Measurements from ENCODE around the gene OGDH. TPM values are rescaled to one million over a fixed set of nuclear protein-coding genes. Genes with fewer than 3 reads are reported as not detected.

Gene OGDH
- total and polyA plus RNA-seq, 4 donors = 39.0 to 142 (median 59.9) TPM

DNA sequence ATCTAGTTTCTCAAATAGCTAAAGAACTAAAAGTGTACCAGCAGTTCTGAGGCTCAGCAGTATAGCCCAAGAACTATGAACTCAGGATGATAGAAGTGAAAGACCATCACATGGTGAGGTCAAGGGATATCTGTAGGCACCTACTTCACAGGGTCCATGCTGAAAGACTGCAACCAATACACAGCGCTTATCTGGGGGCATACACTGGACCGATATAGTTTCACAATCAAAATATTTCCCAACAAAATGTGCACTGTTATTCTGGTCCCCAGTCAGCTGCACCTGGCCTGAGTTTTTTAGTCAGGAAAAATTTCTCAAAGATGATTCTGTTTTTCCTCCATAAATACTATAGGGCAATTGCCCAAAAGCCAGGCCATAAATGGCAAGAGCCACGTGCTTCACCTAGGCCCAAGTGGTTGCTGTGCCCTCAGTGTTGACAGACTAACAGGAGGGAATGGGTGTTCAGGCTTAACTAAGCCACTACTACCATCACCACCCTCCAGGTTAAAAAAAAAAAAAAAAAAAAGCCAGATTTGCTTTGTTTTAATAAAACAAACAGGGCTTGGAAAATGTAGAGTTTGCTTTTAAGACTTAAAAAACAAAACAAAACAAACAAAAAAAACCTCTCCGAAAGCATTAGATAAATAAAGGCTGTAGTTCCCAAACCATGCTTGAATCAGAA, 58.5 kb downstream of the OGDH start:
- H3K4me1 ChIP-seq (ENCODE audit: control insufficient read depth in 5 of 5, insufficient read depth in 5 of 5, low read length in 5 of 5) = no peaks in the 10 kb centered on the region
- peaks cover 2 to 8% (median 4%) of the 10 kb centered on the region in 4 donors for H3K9me3 ChIP-seq (ENCODE audit: control insufficient read depth in 4 of 4, insufficient read depth in 3 of 4, low read length in 3 of 4)
- peaks cover 13 to 34% (median 21%) of the 10 kb centered on the region in 4 donors for H3K36me3 ChIP-seq (ENCODE audit: control insufficient read depth in 4 of 4, insufficient read depth in 4 of 4, low read length in 4 of 4)
- no peak for ATAC-seq (ENCODE audit: insufficient read depth, low FRiP score)
- DNase-seq = no peak
- no peak overlapping the region for H3K4me3 ChIP-seq
- no peaks in the 10 kb centered on the region for H3K27me3 ChIP-seq (ENCODE audit: control insufficient read depth in 3 of 3, insufficient read depth in 3 of 3, low read length in 2 of 3)
- no peak overlapping the region for H3K9ac ChIP-seq (ENCODE audit: insufficient read depth in 1 of 2, low read length in 2 of 2)
- no peak overlapping the region for H3K27ac ChIP-seq (ENCODE audit: low read depth in 1 of 2, low read length in 1 of 2)
- TF ChIP-seq, protein P1, sequence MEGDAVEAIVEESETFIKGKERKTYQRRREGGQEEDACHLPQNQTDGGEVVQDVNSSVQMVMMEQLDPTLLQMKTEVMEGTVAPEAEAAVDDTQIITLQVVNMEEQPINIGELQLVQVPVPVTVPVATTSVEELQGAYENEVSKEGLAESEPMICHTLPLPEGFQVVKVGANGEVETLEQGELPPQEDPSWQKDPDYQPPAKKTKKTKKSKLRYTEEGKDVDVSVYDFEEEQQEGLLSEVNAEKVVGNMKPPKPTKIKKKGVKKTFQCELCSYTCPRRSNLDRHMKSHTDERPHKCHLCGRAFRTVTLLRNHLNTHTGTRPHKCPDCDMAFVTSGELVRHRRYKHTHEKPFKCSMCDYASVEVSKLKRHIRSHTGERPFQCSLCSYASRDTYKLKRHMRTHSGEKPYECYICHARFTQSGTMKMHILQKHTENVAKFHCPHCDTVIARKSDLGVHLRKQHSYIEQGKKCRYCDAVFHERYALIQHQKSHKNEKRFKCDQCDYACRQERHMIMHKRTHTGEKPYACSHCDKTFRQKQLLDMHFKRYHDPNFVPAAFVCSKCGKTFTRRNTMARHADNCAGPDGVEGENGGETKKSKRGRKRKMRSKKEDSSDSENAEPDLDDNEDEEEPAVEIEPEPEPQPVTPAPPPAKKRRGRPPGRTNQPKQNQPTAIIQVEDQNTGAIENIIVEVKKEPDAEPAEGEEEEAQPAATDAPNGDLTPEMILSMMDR (IDR thresholded peaks at IDR 0.05; ENCODE audit: control extremely low read depth, extremely low read depth) = no peak
- WGBS, 2 donors = 64 to 78% methylated on average over 4 of the region's 4 CpGs

- Histone ChIP-seq H3K27ac (ENCODE audit: low read depth in 1 of 2, low read length in 1 of 2) (no peak overlapping the region), H3K4me3 (no peak overlapping the region), H3K9me3 (ENCODE audit: control insufficient read depth in 4 of 4, insufficient read depth in 3 of 4, low read length in 3 of 4) (peaks cover 1 to 4% (median 2%) of the 10 kb centered on the region in 4 donors), H3K27me3 (ENCODE audit: control insufficient read depth in 3 of 3, insufficient read depth in 3 of 3, low read length in 2 of 3) (no peaks in the 10 kb centered on the region), H3K4me1 (ENCODE audit: control insufficient read depth in 5 of 5, insufficient read depth in 5 of 5, low read length in 5 of 5) (no peaks in the 10 kb centered on the region), H3K9ac (ENCODE audit: insufficient read depth in 1 of 2, low read length in 2 of 2) (no peak overlapping the region), H3K36me3 (ENCODE audit: control insufficient read depth in 4 of 4, insufficient read depth in 4 of 4, low read length in 4 of 4) (peaks cover 15 to 34% (median 19%) of the 10 kb centered on the region in 4 donors)
- 84 to 87% methylated on average over 9 of the region's 9 CpGs for WGBS, 2 donors
- TF ChIP-seq, protein P1 (IDR thresholded peaks at IDR 0.05; ENCODE audit: control extremely low read depth, extremely low read depth) = no peak
- DNase-seq (peak in 1 of 3 donors; percentile 4), ATAC-seq (ENCODE audit: insufficient read depth, low FRiP score) (no peak)
Observed at GRCh38 chr7:44665531-44666213, 59.2 kb downstream of the OGDH start.

- TF ChIP-seq, protein P1 (IDR thresholded peaks at IDR 0.05; ENCODE audit: control extremely low read depth, extremely low read depth) = no peak
- no peaks in the 10 kb centered on the region for H3K9me3 ChIP-seq (ENCODE audit: control insufficient read depth in 4 of 4, insufficient read depth in 3 of 4, low read length in 3 of 4)
- WGBS, 2 donors = 91 to 93% methylated on average over 6 of the region's 6 CpGs
- H3K4me1 ChIP-seq (ENCODE audit: control insufficient read depth in 5 of 5, insufficient read depth in 5 of 5, low read length in 5 of 5) = no peaks in the 10 kb centered on the region
- no peak for ATAC-seq (ENCODE audit: insufficient read depth, low FRiP score)
- no peak for DNase-seq
- peaks cover 12 to 34% (median 15%) of the 10 kb centered on the region in 4 donors for H3K36me3 ChIP-seq (ENCODE audit: control insufficient read depth in 4 of 4, insufficient read depth in 4 of 4, low read length in 4 of 4)
- no peaks in the 10 kb centered on the region for H3K27me3 ChIP-seq (ENCODE audit: control insufficient read depth in 3 of 3, insufficient read depth in 3 of 3, low read length in 2 of 3)
- H3K9ac ChIP-seq (ENCODE audit: insufficient read depth in 1 of 2, low read length in 2 of 2) = no peak overlapping the region
- H3K27ac ChIP-seq (ENCODE audit: low read depth in 1 of 2, low read length in 1 of 2) = no peak overlapping the region
- no peak overlapping the region for H3K4me3 ChIP-seq
Observed at GRCh38 chr7:44666566-44666965, 60.1 kb downstream of the OGDH start.
